HepG2 (cell line): ENCODE results near the gene L3MBTL1. TPM values are rescaled to one million over a fixed set of nuclear protein-coding genes. Genes with fewer than 3 reads are reported as not detected.

Source experiments
- CC2D1A ChIP-seq: sonication (generic); formaldehyde crosslinking; IDR thresholded peaks from 2 replicates; pipeline ENCODE4 v1.8.1; 2023; ENCODE audit warnings: mild to moderate bottlenecking, missing genetic modification reagents
- CSRNP2 ChIP-seq: sonication (generic); formaldehyde crosslinking; conservative IDR thresholded peaks from 2 replicates; pipeline ENCODE4 v1.8.0; 2022; ENCODE audit warnings: low read depth, missing genetic modification reagents
- DR1 ChIP-seq: sonication (generic); formaldehyde crosslinking; IDR thresholded peaks from 2 replicates; pipeline ENCODE4 v1.8.0; 2021; ENCODE audit warnings: mild to moderate bottlenecking, missing genetic modification reagents, inconsistent platforms
- EHMT2 ChIP-seq: fragments of 200-600 bp; sonication (generic); IDR thresholded peaks from 2 replicates; pipeline ENCODE4 v1.7.0; 2017; ENCODE audit warnings: antibody characterized with exemption, low read depth, low read length, borderline replicate concordance
- ETS1 ChIP-seq: sonication (generic); formaldehyde crosslinking; IDR thresholded peaks from 2 replicates; pipeline ENCODE4 v1.4.0; 2020; ENCODE audit warnings: missing genetic modification reagents
- GATA4 ChIP-seq: sonication (generic); IDR thresholded peaks from 2 replicates; pipeline ENCODE4 v1.6.1; 2016; ENCODE audit warnings: antibody characterized with exemption, low read depth, borderline replicate concordance
- HMG20A ChIP-seq: IDR thresholded peaks from 2 replicates; pipeline ENCODE4 v1.6.1; 2016; ENCODE audit warnings: borderline replicate concordance
- NBN ChIP-seq: fragments of 450-650 bp; conservative IDR thresholded peaks from 2 replicates; pipeline ENCODE4 v1.6.1; 2017
- RFX3 ChIP-seq: IDR thresholded peaks from 2 replicates; pipeline ENCODE4 v1.6.1; 2016; ENCODE audit warnings: missing biosample characterization, missing genetic modification reagents
- SP4 ChIP-seq: sonication (generic); formaldehyde crosslinking; IDR thresholded peaks from 2 replicates; pipeline ENCODE4 v1.8.1; 2023; ENCODE audit warnings: mild to moderate bottlenecking, missing genetic modification reagents
- SRSF9 ChIP-seq: fragments of 200-400 bp; formaldehyde crosslinking; IDR thresholded peaks from 2 replicates; pipeline ENCODE4 v1.6.1; 2018; ENCODE audit warnings: borderline replicate concordance, mild to moderate bottlenecking, low read depth, low read length; ENCODE audit not compliant: insufficient read depth, poor library complexity, severe bottlenecking
- STAT5B ChIP-seq: sonication (generic); formaldehyde crosslinking; IDR thresholded peaks from 2 replicates; pipeline ENCODE4 v1.4.0; 2020; ENCODE audit warnings: missing genetic modification reagents
- TRIM22 ChIP-seq: fragments of 450-650 bp; IDR thresholded peaks from 2 replicates; pipeline ENCODE4 v1.6.1; 2017
- ZEB1 ChIP-seq: IDR thresholded peaks from 2 replicates; pipeline ENCODE4 v1.6.1; 2012; ENCODE audit warnings: mild to moderate bottlenecking, low read depth, inconsistent platforms; ENCODE audit not compliant: insufficient replicate concordance
- ZNF326 ChIP-seq: sonication (generic); formaldehyde crosslinking; IDR thresholded peaks from 2 replicates; pipeline ENCODE4 v1.4.0; 2020; ENCODE audit warnings: missing genetic modification reagents, borderline replicate concordance
- ZNF33B ChIP-seq: sonication (generic); formaldehyde crosslinking; IDR thresholded peaks from 2 replicates; pipeline ENCODE4 v1.5.1; 2020; ENCODE audit warnings: mild to moderate bottlenecking, missing genetic modification reagents
- ZNF354B ChIP-seq: sonication (generic); formaldehyde crosslinking; IDR thresholded peaks from 2 replicates; pipeline ENCODE4 v1.8.0; 2022; ENCODE audit warnings: mild to moderate bottlenecking, missing genetic modification reagents
- polyA plus RNA-seq, 8 experiments: library from polyadenylated mRNA; depleted of rRNA in 3 of 8; stranded (reverse) in 7 of 8; unstranded in 1 of 8; fragments of >200 nt; fragmentation: Illumina TruSeq in 4 of 8; extraction: Trizol in 4 of 8; gene quantifications; 2 replicates each; pipeline versions ENCODE4 v1.2.1 to v1.2.3, GENCODE V29; 2011 to 2016; ENCODE audit warnings: low read depth in 4 of 8, missing spikeins in 1 of 8, mixed read lengths in 1 of 8; ENCODE audit not compliant: insufficient read depth in 1 of 8
- total RNA-seq, 5 experiments: library from RNA; depleted of rRNA; stranded (reverse); fragments of >200 nt; fragmentation: Illumina TruSeq; extraction: Trizol; gene quantifications; 2 replicates each; pipeline ENCODE4 v1.2.3, GENCODE V29; 2016; ENCODE audit warnings: low read depth in 1 of 5
- TF ChIP-seq, protein P1 (sequence below): sonication (generic); formaldehyde crosslinking; IDR thresholded peaks from 2 replicates; pipeline ENCODE4 v1.8.0; 2022; ENCODE audit warnings: missing genetic modification reagents, low read depth, mild to moderate bottlenecking, borderline replicate concordance
- TF ChIP-seq, protein P2 (sequence below): sonication (generic); formaldehyde crosslinking; IDR thresholded peaks from 2 replicates; pipeline ENCODE4 v1.4.0; 2020; ENCODE audit warnings: missing genetic modification reagents, mild to moderate bottlenecking, borderline replicate concordance

Gene L3MBTL1
- total and polyA plus RNA-seq, 2 of the 13 experiments (the other 11 are each of a cell fraction or from before 2014, with no cell fraction given): 9.0 to 17.8 TPM

- peak; percentile 82; the same call in 1 of the 2 replicates for TF ChIP-seq TRIM22
- no peak for TF ChIP-seq ETS1 (CRISPR knock-in tag)
- no peak for TF ChIP-seq RFX3 (CRISPR knock-in tag)
- 0 out of 2 replicates have a peak, but pooled peaks have one; percentile 51 for TF ChIP-seq NBN
- no peak for TF ChIP-seq EHMT2
- TF ChIP-seq SP4: no peak
- no peak for TF ChIP-seq ZEB1
- TF ChIP-seq, protein P1, sequence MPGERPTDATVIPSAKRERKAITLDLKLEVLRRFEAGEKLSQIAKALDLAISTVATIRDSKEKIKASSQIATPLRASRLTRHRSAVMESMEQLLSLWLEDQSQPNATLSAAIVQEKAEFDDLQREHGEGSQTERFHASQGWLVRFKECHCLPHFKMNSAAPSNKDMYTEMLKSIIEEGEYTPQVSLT (CRISPR knock-in tag): no peak
- no peak for TF ChIP-seq ZNF326
- TF ChIP-seq SRSF9: no peak
- TF ChIP-seq DR1 (CRISPR knock-in tag): no peak
- no peak for TF ChIP-seq ZNF354B (CRISPR knock-in tag)
- no peak for TF ChIP-seq HMG20A (CRISPR knock-in tag)
- TF ChIP-seq CC2D1A: no peak
- TF ChIP-seq ZNF33B: no peak
- TF ChIP-seq CSRNP2 (CRISPR knock-in tag): no peak
- TF ChIP-seq GATA4: no peak
- TF ChIP-seq STAT5B (CRISPR knock-in tag): no peak
- TF ChIP-seq, protein P2, sequence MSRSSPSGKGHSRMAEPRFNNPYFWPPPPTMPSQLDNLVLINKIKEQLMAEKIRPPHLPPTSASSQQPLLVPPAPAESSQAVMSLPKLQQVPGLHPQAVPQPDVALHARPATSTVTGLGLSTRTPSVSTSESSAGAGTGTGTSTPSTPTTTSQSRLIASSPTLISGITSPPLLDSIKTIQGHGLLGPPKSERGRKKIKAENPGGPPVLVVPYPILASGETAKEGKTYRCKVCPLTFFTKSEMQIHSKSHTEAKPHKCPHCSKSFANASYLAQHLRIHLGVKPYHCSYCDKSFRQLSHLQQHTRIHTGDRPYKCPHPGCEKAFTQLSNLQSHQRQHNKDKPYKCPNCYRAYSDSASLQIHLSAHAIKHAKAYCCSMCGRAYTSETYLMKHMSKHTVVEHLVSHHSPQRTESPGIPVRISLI (CRISPR knock-in tag): no peak
Measured at GRCh38 chr20:43564455-43564854, 57.0 kb downstream of the L3MBTL1 start (continued).
